H1 (cell line): ENCODE results near the gene ACOX1. TPM values are rescaled to one million over a fixed set of nuclear protein-coding genes. Genes with fewer than 3 reads are reported as not detected.

ENCODE experiments used
- CHD7 ChIP-seq: fragments of 300-600 bp; sonication (generic); IDR thresholded peaks from 2 replicates; pipeline ENCODE4 v1.7.1; 2012; ENCODE audit warnings: low read length, moderate library complexity, mild to moderate bottlenecking, inconsistent platforms; ENCODE audit not compliant: insufficient replicate concordance
- CTCF ChIP-seq, 3 experiments: IDR thresholded peaks; 1 replicate in 2 of 3; 2 replicates in 1 of 3; pipeline versions ENCODE4 v1.5.1 to v1.6.1; 2011; ENCODE audit warnings: low read length in 3 of 3, mild to moderate bottlenecking in 3 of 3, inconsistent platforms in 2 of 3, low read depth in 1 of 3, moderate library complexity in 1 of 3; ENCODE audit not compliant: insufficient read depth in 1 of 3; ENCODE audit errors: control extremely low read depth in 1 of 3
- FOSL1 ChIP-seq: IDR thresholded peaks from 2 replicates; pipeline ENCODE4 v1.6.1; 2011; ENCODE audit warnings: mild to moderate bottlenecking, low read depth, low read length, moderate library complexity; ENCODE audit not compliant: insufficient read depth
- HDAC6 ChIP-seq: IDR thresholded peaks from one replicate; pipeline ENCODE4 v1.7.1; 2012; ENCODE audit warnings: low read depth, mild to moderate bottlenecking, inconsistent platforms, low read length, moderate library complexity
- TBP ChIP-seq: IDR thresholded peaks from 2 replicates; pipeline ENCODE4 v1.6.1; 2011; ENCODE audit warnings: low read depth, low read length, improper control_type of control experiment
- polyA plus RNA-seq, 7 experiments: library from polyadenylated mRNA; depleted of rRNA in 3 of 7; stranded (reverse) in 5 of 7; unstranded in 2 of 7; fragments of >200 nt in 5 of 7; fragments of 200-250 nt in 2 of 7; gene quantifications; 1 replicate in 5 of 7; 2 replicates in 1 of 7; 4 replicates in 1 of 7; pipeline versions ENCODE4 v1.2.1 to v1.2.3, GENCODE V29; 2011 to 2013; ENCODE audit warnings: missing spikeins in 2 of 7, mixed read lengths in 2 of 7
- total RNA-seq: library from RNA; stranded (reverse); fragmentation: NEBNext Ultra II Directional; extraction: Animal tissue kit (Norgen Biotek cat#: 25700); gene quantifications from 2 replicates; pipeline ENCODE4 v1.2.1, GENCODE V29; 2021
- TF ChIP-seq, protein P1 (sequence below): IDR thresholded peaks from 2 replicates; pipeline ENCODE4 v1.6.1; 2012; ENCODE audit warnings: inconsistent platforms

The ACOX1 gene
- total and polyA plus RNA-seq, 2 of the 8 experiments (the other 6 are each of a cell fraction or from before 2014, with no cell fraction given) = 10.5 to 30.4 TPM

DNA sequence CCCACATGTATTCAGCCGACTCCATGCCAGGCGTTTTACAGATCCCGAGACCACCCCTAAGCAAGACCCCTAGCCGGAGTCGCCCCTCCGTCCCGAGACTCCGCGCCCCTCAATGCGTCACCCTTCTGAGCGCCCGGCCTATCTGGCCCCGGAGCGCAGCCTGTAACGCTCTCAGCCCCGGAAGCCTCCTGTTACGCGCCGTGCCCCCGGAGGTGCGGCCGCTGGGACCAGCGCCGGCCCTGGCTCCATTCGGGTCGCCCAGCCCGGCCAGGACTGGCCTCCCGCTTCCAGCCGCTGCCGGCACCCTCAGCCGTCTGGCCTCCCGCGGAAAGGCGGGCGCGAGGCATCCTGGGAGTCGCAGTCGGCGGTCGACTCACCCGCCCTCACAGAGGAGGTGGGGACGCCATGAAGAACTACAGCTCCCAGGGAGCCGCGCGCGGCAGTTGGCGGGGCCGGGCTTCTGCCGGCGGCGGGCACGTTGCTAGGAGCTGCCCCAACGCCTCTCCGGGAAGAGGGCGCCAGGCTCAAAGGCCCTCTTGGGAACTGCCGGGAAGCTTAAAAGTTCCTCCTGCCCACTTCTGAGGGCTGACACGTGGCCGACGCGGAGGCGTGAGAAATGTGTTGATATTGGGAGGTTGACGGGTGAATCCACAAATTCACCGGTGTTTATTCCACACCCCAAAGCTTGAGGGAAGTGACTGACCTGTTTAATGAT is 38.1 kb downstream of the ACOX1 start, which contains the start of gene FBF1 (continued):
- TF ChIP-seq CTCF (IDR thresholded peaks at IDR 0.05; ENCODE audit: control extremely low read depth in 1 of 3, insufficient read depth in 1 of 3, low read depth in 1 of 3, low read length in 3 of 3) = 0 out of 4 replicates have a peak, but pooled peaks of 1 of the 3 experiments have one; percentile 1
- no peak for TF ChIP-seq FOSL1
- TF ChIP-seq, protein P1, sequence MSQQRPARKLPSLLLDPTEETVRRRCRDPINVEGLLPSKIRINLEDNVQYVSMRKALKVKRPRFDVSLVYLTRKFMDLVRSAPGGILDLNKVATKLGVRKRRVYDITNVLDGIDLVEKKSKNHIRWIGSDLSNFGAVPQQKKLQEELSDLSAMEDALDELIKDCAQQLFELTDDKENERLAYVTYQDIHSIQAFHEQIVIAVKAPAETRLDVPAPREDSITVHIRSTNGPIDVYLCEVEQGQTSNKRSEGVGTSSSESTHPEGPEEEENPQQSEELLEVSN = peak; percentile 85
- no peak for TF ChIP-seq CHD7
- no peak for TF ChIP-seq HDAC6
- peak; percentile 80 for TF ChIP-seq TBP
